Liver (tissue), 3 donors: ENCODE data around the gene TCEA2.
A peak's percentile ranks its signal among the peaks of the same experiment; 100 is the strongest.

Experiments used
- EGR1 ChIP-seq, 2 donors: IDR thresholded peaks; 2 replicates each; pipeline ENCODE4 v1.6.1; 2016 to 2018; ENCODE audit warnings: antibody characterized with exemption in 2 of 2, low read depth in 2 of 2
- FOXA1 ChIP-seq: IDR thresholded peaks from 2 replicates; pipeline ENCODE4 v1.6.1; 2016; ENCODE audit warnings: antibody characterized with exemption
- GABPA ChIP-seq, 2 donors: IDR thresholded peaks in 1 of 2; conservative IDR thresholded peaks in 1 of 2; 2 replicates each; pipeline ENCODE4 v1.6.1; 2016; ENCODE audit warnings: antibody characterized with exemption in 2 of 2, mild to moderate bottlenecking in 1 of 2, moderate library complexity in 1 of 2
- JUND ChIP-seq, 2 donors: IDR thresholded peaks; 2 replicates each; pipeline ENCODE4 v1.6.1; 2016; ENCODE audit warnings: antibody characterized with exemption in 2 of 2
- RAD21 ChIP-seq, 2 donors: IDR thresholded peaks; 2 replicates each; pipeline ENCODE4 v1.6.1; 2016; ENCODE audit warnings: antibody characterized with exemption in 2 of 2, mild to moderate bottlenecking in 2 of 2
- SP1 ChIP-seq: IDR thresholded peaks from 2 replicates; pipeline ENCODE4 v1.6.1; 2018; ENCODE audit warnings: antibody characterized with exemption, mild to moderate bottlenecking
- TAF1 ChIP-seq: conservative IDR thresholded peaks from 2 replicates; pipeline ENCODE4 v1.6.1; 2016; ENCODE audit warnings: antibody characterized with exemption, mild to moderate bottlenecking
- YY1 ChIP-seq: IDR thresholded peaks from 2 replicates; pipeline ENCODE4 v1.6.1; 2016; ENCODE audit warnings: antibody characterized with exemption, mild to moderate bottlenecking
- TF ChIP-seq, protein P1 (sequence below): fragments of 150-350 bp; IDR thresholded peaks from 2 replicates; pipeline ENCODE4 v1.5.1; 2017; ENCODE audit warnings: improper control_type of control experiment, low read depth, low read length; ENCODE audit not compliant: missing input control
- TF ChIP-seq, protein P2 (sequence below): IDR thresholded peaks from 2 replicates; pipeline ENCODE4 v1.6.1; 2016; ENCODE audit warnings: antibody characterized with exemption
- TF ChIP-seq, protein P3 (sequence below): IDR thresholded peaks from 2 replicates; pipeline ENCODE4 v1.6.1; 2016; ENCODE audit warnings: antibody characterized with exemption
- TF ChIP-seq, protein P4 (sequence below): IDR thresholded peaks from 2 replicates; pipeline ENCODE4 v1.6.1; 2016; ENCODE audit warnings: antibody characterized with exemption, mild to moderate bottlenecking
- TF ChIP-seq, protein P5 (sequence below): IDR thresholded peaks from 2 replicates; pipeline ENCODE4 v1.6.1; 2016; ENCODE audit warnings: antibody characterized with exemption
- donor health status: healthy.
- donor health status: healthy.

DNA sequence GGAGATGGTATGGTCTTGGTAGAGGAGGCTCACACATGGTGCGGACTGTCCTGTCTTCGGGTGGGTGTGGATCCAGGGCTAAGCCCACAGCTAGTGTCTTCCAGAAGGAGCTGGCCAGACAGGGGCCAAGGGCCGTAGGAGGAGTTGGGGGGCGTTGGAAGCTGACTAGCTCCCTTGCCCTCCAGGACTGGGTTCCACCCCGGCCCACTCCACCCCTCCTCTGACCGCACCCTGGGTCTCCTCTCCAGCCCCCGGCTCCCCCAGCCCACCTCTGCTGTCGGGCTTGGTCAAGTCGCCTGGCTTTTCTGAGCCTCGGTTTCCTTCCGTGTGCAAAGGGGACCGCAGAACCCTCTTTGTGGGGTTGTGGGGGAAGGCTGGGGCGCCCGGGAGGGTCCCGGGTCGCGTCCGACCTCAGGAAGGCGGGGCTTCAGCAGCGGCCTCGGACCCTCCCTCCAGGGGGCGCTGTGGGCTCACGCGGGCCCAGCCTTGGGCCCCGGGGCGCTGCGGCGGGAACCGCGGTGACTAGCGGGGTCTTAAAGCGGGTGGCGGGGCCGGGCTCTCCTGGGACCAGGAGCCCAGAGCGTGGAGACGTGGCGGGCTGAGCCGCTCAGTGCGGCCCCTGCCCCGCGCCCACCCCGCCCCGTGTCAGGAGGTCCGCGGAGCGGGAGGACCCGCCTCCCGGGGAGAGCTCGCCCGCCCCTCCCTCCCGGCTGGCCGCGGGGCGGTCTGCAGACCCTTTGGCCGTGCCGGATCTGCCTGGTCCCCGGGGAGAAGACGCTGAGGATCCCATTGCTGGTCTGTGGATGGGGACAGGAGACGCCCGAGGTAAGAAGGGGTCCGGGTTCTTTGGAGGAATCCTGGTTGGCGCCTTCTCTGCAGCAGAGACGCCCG lies 39.0 kb downstream of the TCEA2 start:
- TF ChIP-seq, protein P1, sequence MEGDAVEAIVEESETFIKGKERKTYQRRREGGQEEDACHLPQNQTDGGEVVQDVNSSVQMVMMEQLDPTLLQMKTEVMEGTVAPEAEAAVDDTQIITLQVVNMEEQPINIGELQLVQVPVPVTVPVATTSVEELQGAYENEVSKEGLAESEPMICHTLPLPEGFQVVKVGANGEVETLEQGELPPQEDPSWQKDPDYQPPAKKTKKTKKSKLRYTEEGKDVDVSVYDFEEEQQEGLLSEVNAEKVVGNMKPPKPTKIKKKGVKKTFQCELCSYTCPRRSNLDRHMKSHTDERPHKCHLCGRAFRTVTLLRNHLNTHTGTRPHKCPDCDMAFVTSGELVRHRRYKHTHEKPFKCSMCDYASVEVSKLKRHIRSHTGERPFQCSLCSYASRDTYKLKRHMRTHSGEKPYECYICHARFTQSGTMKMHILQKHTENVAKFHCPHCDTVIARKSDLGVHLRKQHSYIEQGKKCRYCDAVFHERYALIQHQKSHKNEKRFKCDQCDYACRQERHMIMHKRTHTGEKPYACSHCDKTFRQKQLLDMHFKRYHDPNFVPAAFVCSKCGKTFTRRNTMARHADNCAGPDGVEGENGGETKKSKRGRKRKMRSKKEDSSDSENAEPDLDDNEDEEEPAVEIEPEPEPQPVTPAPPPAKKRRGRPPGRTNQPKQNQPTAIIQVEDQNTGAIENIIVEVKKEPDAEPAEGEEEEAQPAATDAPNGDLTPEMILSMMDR, result peak; percentile 44
- TF ChIP-seq YY1 (no peak), SP1 (no peak), EGR1 (IDR thresholded peaks at IDR 0.05; ENCODE audit: low read depth in 2 of 2) (no peak), GABPA (IDR thresholded peaks at IDR 0.05 in 1 of 2, conservative IDR thresholded peaks at IDR 0.05 in 1 of 2) (no peak), FOXA1 (no peak), JUND (IDR thresholded peaks at IDR 0.05) (no peak), RAD21 (IDR thresholded peaks at IDR 0.05) (no peak), TAF1 (no peak)
- TF ChIP-seq, protein P2, sequence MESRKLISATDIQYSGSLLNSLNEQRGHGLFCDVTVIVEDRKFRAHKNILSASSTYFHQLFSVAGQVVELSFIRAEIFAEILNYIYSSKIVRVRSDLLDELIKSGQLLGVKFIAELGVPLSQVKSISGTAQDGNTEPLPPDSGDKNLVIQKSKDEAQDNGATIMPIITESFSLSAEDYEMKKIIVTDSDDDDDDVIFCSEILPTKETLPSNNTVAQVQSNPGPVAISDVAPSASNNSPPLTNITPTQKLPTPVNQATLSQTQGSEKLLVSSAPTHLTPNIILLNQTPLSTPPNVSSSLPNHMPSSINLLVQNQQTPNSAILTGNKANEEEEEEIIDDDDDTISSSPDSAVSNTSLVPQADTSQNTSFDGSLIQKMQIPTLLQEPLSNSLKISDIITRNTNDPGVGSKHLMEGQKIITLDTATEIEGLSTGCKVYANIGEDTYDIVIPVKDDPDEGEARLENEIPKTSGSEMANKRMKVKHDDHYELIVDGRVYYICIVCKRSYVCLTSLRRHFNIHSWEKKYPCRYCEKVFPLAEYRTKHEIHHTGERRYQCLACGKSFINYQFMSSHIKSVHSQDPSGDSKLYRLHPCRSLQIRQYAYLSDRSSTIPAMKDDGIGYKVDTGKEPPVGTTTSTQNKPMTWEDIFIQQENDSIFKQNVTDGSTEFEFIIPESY, result no peak
- TF ChIP-seq, protein P3, sequence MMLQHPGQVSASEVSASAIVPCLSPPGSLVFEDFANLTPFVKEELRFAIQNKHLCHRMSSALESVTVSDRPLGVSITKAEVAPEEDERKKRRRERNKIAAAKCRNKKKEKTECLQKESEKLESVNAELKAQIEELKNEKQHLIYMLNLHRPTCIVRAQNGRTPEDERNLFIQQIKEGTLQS, result no peak
- TF ChIP-seq, protein P4, sequence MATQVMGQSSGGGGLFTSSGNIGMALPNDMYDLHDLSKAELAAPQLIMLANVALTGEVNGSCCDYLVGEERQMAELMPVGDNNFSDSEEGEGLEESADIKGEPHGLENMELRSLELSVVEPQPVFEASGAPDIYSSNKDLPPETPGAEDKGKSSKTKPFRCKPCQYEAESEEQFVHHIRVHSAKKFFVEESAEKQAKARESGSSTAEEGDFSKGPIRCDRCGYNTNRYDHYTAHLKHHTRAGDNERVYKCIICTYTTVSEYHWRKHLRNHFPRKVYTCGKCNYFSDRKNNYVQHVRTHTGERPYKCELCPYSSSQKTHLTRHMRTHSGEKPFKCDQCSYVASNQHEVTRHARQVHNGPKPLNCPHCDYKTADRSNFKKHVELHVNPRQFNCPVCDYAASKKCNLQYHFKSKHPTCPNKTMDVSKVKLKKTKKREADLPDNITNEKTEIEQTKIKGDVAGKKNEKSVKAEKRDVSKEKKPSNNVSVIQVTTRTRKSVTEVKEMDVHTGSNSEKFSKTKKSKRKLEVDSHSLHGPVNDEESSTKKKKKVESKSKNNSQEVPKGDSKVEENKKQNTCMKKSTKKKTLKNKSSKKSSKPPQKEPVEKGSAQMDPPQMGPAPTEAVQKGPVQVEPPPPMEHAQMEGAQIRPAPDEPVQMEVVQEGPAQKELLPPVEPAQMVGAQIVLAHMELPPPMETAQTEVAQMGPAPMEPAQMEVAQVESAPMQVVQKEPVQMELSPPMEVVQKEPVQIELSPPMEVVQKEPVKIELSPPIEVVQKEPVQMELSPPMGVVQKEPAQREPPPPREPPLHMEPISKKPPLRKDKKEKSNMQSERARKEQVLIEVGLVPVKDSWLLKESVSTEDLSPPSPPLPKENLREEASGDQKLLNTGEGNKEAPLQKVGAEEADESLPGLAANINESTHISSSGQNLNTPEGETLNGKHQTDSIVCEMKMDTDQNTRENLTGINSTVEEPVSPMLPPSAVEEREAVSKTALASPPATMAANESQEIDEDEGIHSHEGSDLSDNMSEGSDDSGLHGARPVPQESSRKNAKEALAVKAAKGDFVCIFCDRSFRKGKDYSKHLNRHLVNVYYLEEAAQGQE, result no peak
- TF ChIP-seq, protein P5, sequence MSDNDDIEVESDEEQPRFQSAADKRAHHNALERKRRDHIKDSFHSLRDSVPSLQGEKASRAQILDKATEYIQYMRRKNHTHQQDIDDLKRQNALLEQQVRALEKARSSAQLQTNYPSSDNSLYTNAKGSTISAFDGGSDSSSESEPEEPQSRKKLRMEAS, result no peak
